HG03039 (cell line): ENCODE data around the gene HLA-DQB1.
A peak's percentile ranks its signal among the peaks of the same experiment; 100 is the strongest.
"Not testable (repeated sequence)": the region's sequence is repeated elsewhere in the genome, so short reads cannot be mapped to it uniquely, and the experiment has no call there.

Experiments
- ATAC-seq: cut with Tn5 transposase; IDR thresholded peaks from one replicate; pipeline ENCODE4 v1.9.1; 2021; ENCODE audit warnings: mild to moderate bottlenecking, moderate library complexity; ENCODE audit not compliant: unreplicated experiment

HLA-DQB1 gene

DNA sequence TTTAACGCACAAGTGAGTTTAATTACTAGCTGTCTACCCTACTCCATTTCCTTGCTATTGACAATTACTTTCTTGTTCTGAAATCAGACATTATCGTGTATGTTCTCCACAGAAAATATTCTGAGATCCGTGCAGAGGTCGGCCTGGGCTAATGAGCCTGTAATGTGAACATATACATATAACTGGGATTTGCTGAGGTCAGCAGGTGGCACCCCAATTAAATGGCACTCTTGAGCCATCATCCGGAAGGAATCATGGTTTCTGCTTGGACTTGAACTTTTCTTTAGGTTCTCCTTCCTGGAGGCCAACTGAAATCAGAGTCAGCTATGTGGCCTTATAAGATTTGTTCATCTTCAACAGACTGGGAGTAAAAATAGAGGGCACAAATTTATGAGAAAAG is 3.6 kb downstream of the HLA-DQB1 start:
- ATAC-seq: no peak

DNA sequence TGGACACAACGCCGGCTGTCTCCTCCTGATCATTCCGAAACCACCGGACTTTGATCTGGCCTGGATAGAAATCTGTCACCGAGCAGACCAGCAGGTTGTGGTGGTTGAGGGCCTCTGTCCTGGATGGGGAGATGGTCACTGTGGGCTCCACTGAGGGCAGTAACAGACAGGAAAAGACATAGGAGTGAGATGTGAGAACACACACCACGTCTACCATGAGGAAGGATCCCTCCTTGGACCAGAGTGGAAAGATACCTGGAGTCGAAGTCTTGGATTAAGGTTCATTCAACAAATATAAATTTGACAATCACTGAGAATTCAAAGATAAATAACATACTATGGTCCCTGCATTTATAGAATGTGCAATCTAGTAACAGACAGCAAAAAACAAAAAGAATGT is 4.4 kb downstream of the HLA-DQB1 start:
- no peak for ATAC-seq

DNA sequence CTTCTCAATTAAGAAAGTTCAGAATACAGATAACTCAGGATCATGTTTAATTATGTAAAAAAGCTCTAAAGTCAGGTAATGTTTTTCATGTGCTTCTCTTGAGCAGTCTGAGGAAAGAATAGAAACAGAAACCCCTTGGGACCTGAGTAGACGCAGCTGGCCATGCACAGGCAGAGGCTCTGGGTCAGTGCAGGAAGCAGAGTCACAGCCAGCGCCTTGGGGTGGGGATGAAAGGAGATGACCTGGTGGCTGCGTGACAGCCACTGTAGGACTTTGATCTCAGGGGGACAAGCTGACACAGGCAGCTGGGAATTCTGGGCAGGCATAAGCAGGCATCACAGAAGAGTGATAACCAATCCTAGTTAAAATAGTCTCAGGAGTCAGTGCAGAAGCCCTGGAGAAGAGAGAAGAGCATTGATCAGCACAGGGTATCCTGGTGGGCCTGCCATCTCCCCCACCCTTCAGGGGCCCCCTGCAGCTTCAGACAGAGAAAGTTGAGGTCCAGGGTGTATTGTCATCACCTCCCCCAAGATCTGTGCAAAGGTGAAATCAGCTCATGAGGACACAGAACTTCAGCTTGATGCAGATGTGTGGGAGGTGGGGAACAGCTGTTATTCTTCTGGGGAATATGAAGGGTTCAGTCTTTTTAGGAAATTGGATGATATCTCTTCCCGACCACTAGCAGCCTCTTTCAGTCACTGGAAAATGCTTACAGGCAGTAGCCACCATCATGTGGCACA is 6.4 kb downstream of the HLA-DQB1 start:
- ATAC-seq: no peak

DNA sequence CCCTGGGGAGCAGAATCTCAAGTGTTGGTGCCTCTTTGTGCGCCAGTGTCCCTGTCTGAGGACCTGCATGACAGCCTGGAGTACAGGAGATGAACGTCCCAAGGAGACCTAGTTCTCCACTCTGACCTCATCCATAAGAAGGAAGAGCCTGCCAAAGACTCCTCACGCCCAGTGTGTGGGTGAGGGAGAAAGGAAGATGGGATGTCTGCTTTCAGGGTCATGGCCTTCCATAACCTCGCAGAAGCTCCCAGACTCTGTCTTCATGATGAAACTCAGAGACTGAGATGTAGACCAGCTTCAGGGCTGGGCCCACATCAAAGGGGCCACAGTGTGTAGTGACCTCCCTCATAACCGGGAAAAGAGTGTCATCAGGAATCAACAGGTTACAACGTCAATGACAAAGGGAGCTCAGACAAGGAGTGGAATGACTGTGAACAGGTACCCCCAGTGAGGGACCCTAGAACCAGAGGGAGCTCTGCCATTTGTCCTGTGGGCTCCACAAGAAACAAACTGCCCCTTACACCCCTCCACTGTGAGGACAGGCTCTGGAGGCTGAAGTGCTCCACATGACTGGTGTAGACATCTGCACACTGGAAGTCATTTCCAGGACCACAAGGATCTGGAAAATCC is 8.1 kb downstream of the HLA-DQB1 start:
- no peak for ATAC-seq

DNA sequence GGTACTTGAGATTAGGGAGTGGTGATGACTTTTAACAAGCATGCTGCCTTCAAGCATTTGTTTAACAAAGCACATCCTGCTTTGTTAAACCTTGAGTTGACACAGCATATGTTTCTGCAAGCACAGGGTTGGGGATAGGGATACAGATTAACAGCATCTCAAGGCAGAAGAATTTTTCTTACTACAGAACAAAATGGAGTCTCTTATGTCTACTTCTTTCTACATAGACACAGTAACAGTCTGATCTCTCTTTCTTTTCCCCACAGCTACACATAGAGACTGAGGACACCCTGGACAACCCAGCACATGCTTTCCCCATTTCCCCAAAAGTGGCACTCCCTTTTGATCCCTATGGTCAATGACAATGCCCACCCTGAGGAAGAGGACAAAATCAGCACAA is 8.6 kb downstream of the HLA-DQB1 start:
- ATAC-seq: not testable (repeated sequence)

DNA sequence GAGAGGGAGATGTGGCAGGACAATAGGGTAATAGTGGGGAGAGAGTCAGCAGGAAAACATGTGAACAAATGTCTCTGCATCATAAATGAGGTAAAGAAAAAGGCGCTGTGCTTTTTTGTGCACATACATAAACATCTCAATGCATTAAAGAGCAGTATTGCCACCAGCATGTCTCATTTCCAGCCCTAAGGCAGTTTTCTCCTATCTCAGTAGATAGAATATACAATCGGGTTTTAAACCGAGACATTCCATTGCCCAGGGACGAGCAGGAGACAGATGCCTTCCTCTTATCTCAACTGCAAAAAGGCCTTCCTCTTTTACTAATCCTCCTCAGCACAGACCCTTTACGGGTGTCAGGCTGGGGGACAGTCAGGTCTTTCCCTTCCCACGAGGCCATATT is 9.1 kb downstream of the HLA-DQB1 start:
- ATAC-seq: not testable (repeated sequence)

DNA sequence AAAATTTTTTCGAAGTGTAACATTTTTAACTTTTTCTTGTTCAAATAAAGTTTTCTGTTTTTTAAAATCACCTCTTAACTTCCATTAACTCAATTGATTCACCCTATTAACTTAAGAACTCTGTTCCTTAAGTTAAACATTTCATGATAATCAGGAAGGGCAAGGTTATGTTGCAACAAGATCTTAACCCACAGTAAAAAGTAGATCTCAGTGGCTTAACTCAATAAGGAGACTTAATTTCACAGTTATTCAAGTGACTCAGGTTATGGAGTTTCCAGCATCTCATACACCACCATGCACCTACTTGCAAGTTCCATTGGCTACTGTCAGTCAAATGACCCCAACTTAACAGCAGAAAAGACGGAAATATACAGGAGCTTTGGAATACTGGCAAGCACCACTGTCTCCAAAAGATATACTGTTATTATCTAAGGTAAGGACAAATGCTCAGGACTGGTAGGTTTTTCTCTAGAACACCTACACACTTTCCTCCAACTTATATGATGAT is 11.2 kb downstream of the HLA-DQB1 start:
- no peak for ATAC-seq

DNA sequence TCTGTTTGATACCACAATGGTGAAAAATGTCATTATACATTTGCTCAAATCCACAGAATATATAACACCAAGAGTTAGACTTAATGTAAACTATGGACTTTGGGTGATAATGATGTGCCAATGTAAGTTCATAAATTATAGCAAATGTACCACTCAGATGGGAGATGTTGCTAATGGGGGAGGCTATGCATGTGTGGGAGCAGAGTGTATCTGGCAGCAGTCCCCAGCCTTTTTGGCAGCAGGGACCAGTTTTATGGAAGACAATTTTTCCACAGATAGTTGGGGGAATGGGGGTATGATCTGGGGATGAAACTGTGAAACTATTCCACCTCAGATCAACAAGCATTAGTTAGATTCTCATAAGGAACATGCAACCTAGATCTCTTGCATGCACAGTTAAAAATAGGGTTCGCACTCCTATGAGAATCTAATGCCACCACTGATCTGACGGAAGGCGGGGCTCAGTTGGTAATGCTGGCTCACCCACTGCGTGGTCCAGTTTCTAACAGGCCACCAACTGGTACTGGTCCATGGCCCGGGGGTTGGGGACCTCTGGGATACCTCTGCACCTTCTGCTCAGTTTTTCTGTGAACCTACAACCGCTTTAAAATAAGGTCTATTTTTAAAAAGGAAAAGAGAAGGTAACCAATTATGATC is 21.3 kb downstream of the HLA-DQB1 start:
- no peak for ATAC-seq

DNA sequence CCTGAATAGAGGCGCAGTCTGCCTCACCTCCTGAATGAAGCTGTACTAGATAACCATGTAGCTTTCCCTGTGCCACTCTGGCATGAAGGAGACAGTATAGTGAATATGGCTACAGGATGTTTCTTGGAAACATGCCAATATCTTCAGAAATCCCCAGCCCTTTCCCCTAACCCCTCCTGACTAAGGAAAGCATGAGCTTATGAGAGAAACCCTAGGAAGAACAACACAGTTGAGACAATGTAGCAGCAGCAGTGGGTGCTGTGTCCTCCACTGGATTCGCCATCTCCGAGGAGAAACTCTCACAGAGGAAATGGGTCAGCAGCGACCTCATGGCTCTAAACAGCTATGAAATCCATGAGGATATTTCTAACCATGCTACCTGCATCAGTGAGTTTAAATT is 22.6 kb downstream of the HLA-DQB1 start:
- no peak for ATAC-seq

DNA sequence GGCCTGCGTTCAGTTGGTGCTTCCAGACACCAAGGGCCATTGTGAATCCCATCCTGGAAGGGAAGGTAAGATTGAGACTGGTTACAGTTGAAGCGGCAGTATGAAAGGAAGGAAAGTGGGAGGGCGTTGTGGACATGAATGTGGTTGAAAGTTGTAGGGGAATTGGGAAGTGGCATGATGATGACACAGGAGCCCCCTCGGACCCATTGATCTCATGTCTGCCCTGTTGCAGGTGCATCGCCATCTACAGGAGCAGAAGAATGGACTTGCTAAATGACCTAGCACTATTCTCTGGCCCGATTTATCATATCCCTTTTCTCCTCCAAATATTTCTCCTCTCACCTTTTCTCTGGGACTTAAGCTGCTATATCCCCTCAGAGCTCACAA is 23.7 kb downstream of the HLA-DQB1 start:
- no peak for ATAC-seq

DNA sequence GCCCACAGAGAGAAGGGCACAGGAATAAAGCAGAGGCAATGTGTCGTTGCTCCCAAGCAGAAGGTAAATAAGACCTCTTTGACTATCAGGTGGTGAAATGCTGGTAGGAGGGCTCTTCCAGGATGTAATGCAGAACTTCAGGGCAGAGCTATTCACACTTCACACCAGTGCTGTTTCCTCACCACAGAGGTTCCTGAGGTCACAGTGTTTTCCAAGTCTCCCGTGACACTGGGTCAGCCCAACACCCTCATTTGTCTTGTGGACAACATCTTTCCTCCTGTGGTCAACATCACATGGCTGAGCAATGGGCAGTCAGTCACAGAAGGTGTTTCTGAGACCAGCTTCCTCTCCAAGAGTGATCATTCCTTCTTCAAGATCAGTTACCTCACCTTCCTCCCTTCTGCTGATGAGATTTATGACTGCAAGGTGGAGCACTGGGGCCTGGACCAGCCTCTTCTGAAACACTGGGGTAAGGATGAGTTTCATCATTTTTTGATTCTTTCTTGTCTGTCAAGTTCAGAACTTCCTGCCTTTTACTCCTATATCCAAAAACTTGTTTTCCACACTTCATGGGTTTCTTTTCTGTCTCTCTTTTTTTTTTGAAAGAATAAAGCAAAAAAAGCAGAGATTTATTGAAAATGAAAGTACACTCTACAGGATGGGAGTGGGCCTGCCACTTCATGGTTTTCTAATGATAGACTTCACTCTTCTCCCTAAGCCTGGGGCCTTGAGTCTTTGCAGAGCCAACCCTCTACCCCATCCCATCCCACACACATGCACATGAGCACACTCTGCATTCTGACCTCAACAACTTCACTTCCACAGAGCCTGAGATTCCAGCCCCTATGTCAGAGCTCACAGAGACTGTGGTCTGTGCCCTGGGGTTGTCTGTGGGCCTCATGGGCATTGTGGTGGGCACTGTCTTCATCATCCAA is 24.4 kb downstream of the HLA-DQB1 start:
- ATAC-seq: not testable (repeated sequence)

DNA sequence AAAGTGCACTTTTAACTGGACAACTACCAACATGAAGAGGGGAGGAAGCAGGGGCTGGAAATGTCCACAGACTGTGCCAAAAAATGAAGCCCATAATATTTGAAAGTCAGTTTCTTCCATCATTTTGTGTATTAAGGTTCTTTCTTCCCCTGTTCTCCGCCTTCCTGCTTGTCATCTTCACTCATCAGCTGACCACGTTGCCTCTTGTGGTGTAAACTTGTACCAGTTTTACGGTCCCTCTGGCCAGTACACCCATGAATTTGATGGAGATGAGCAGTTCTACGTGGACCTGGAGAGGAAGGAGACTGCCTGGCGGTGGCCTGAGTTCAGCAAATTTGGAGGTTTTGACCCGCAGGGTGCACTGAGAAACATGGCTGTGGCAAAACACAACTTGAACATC is 25.3 kb downstream of the HLA-DQB1 start:
- ATAC-seq: no peak

DNA sequence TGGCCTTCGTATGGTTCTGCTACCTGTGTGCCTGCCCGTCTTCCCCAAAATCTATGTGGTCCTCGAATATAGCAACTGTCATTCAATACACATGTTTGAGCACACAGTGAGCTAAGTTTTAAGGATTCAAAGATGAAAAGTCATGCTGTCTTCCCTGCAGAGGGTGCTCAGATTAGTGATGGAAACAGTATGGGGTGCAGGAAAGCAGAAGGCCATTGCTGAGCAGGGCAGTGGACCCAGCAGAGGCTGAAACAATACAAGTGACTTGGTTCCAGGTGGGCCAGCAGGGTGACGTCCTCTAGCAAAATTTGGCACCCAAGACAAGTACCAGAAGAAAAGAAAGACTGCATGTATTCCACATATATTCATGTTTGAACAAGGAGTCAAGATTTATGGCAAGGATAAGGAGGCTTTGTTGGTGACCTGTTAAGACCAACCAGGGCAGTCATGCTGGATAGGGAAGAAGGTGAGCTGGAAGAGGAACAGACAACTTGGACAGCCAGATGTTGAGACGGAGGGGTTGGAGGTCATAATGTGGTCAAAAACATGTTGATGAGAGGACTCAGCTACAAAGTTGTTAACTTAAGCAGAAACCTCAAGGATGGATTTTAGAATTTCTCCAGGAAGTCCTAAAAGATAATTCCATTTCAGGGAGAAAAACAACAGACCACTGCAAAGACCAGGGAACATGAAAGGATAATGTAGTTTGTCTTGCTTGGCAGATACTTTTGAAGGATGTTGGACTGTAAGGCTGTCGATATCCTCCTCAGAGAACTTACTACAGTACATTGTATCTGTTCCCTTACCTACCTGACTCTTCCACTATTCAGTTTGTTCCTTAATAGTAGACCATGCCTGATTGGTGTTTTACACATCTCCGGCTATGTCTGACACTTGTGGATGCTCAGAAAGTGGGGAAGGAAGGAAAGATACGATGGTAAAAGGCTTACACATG is 26.7 kb downstream of the HLA-DQB1 start:
- ATAC-seq: no peak

DNA sequence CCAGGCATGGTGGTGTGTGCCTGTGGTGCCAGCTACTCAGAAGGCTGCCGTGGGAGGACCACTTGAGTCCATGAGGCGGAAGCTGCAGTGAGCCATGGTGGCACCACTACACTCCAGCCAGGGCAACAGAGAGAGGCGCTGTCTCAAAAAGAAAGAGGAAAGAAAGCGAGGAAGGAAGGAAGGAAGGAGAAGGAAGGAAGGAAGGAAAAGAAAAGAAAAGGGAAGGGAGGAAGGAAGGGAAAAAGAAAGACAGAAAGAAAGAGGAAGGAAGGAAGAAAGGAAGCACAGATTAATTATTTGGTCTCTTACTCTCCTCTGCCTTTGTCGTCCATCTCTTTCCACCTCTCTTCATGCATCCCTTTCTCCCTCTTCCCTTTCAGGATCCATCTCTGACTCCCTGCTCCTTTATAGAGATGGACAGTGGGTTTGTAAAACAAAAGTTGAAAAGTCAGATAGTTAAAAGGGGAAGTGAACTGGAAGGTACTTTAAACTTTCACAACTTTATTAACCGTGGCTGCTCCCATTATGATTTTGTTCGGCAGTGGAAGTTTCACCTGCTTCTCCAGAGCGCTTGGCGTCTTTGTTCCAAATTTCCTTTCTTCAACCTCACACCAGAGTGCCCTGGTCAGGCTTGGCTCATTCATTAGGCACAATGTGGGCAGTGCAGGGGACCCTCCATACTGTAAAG is 27.8 kb downstream of the HLA-DQB1 start:
- no peak for ATAC-seq

DNA sequence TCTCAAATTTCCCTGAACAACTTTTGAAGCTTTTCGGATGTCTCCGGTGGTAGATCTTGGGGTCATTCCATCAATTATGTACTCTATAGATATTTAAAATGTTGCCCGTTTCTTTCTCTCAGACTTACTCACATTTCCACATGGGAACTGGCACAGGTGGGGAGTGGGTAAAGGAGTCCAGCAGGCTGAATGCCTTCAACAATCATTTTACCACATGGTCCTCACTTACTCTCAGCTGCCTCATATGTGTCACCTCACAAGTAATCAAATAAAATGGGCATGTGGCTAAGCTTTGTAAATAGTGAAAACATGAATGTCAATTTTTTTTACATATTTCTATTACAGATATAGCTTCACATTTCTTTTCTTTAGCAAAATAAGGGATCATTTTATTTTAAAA is 28.6 kb downstream of the HLA-DQB1 start:
- ATAC-seq: no peak

DNA sequence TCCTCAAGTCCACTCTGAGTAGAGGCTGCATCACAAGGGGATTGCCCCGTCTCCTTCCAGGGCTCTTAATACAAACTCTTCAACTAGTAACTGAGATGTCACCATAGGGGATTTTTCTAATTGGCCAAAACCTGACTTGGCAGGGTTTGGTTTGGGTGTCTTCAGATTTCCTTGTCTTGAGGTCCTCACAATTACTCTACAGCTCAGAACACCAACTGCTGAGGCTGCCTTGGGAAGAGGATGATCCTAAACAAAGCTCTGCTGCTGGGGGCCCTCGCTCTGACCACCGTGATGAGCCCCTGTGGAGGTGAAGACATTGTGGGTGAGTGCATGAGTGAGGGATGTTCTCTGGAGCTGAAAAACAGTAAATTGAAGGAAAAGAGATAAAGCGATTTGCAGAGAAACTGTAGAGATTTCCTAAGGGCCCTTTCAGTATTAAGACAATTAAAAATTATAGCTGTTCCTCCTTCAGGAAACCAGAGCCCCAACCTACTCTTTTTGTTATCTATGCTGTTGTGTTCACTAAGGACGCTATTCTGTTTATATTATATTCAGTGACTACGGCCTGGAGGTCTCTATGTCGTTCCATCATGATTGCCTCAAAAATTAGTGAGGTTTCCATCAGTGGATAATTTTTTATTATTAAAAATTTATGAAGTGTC is 29.1 kb downstream of the HLA-DQB1 start, which contains the start of gene HLA-DQA1:
Gene HLA-DQA1, plus strand, starts transcription at position 188 of the 662 bp plus-strand sequence. Its CDS starts 53 bp downstream, at position 241.
- ATAC-seq: peak; percentile 69

DNA sequence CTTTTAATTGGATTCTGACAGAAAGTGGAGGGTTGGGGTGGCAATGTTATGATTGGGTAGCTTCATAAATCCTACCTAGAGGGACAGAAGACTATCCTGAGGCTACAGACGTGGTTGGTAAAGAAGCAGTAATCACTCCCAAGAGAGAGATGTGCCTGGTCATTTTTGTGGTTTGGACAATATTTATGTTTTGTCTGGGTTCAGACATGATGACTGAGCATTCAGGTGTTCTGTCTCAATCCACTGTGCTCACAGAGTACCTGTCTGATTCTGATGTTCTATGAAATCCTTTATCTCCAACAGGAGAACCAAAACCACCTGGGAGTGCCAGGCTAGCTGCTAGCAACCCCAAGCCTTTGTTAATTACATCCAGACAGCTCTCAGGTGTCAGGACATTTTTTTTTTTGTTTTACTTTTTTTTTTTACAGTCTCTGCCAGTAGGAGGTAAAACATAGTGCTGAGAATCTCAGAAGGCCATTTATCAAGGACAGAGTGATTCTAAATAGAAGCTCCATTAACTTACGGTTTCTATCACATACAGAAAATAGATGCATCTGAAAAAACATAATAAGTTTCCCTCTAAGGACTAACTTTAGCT is 30.8 kb downstream of the HLA-DQB1 start:
- ATAC-seq: no peak

DNA sequence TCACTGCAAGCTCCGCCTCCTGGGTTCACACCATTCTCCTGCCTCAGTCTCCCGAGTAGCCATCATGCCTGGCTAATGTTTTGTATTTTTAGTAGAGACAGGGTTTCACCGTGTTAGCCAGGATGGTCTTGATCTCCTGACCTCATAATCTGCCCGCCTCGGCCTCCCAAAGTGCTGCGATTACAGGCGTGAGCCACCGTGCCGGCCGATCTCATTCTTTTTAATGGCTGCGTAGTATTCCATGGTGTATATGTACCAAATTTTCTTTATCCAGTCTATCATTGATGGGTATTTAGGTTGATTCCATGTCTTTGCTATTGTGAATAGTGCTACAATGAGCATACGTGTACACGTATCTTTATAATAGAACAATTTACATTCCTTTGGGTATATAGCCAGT is 36.7 kb downstream of the HLA-DQB1 start:
- ATAC-seq: not testable (repeated sequence)
